Stimulated activated CD8-positive, alpha-beta memory T cell treated with anti-CD3 and anti-CD28 coated beads, Interleukin-2, amount 100 ng/mL, for 1 hour (primary cell): ENCODE measurements around the gene TBC1D2B.

Experiments
- DNase-seq, 2 donors: peaks; one replicate each; pipeline ENCODE4 v3.0.0-alpha.2; 2020; ENCODE audit warnings: low read depth in 2 of 2

Gene TBC1D2B

GRCh38 chr15:77945566-77945965 is 131.9 kb downstream of the TBC1D2B start:
- DNase-seq, result no peak
